ENCODE results near the gene SNX25.

SNX25 gene

GRCh38 chr4:185183622-185184281 is 25.6 kb upstream of the SNX25 start:
- no peak overlapping the region for H3K4me3 ChIP-seq (ENCODE audit: low read depth, low read length)
- peak; percentile 67 for TF ChIP-seq CTCF (IDR thresholded peaks at IDR 0.05; ENCODE audit: borderline replicate concordance, insufficient read depth, low read depth, low read length)

GRCh38 chr4:185186769-185187168 is 22.6 kb upstream of the SNX25 start:
- no peak for TF ChIP-seq CTCF (IDR thresholded peaks at IDR 0.05; ENCODE audit: borderline replicate concordance, insufficient read depth, low read depth, low read length)
- H3K4me3 ChIP-seq (ENCODE audit: low read depth, low read length) = no peak overlapping the region

- no peak for TF ChIP-seq CTCF (IDR thresholded peaks at IDR 0.05; ENCODE audit: borderline replicate concordance, insufficient read depth, low read depth, low read length)
- H3K4me3 ChIP-seq (ENCODE audit: low read depth, low read length) = no peak overlapping the region
Observed at GRCh38 chr4:185189606-185190305, 19.6 kb upstream of the SNX25 start.

- no peak for TF ChIP-seq CTCF (IDR thresholded peaks at IDR 0.05; ENCODE audit: borderline replicate concordance, insufficient read depth, low read depth, low read length)
Observed at GRCh38 chr4:185190306-185190856, 19.0 kb upstream of the SNX25 start.

GRCh38 chr4:185192059-185192458 is 17.3 kb upstream of the SNX25 start:
- H3K4me3 ChIP-seq (ENCODE audit: low read depth, low read length) = no peak overlapping the region
- no peak for TF ChIP-seq CTCF (IDR thresholded peaks at IDR 0.05; ENCODE audit: borderline replicate concordance, insufficient read depth, low read depth, low read length)

More at GRCh38 chr4:185190306-185190856, 19.0 kb upstream of the SNX25 start:
- H3K4me3 ChIP-seq (ENCODE audit: low read depth, low read length) = no peak overlapping the region

- no peak for TF ChIP-seq CTCF (IDR thresholded peaks at IDR 0.05; ENCODE audit: borderline replicate concordance, insufficient read depth, low read depth, low read length)
- no peak overlapping the region for H3K4me3 ChIP-seq (ENCODE audit: low read depth, low read length)
Observed at GRCh38 chr4:185194924-185195888, 14.2 kb upstream of the SNX25 start.
